HepG2 (cell line): ENCODE data around the gene PIGW. TPM values are rescaled to one million over a fixed set of nuclear protein-coding genes. Genes with fewer than 3 reads are reported as not detected.

Experiments used
- CBX2 ChIP-seq, 2 experiments: fragments of 200-600 bp in 1 of 2; sonication (generic); formaldehyde crosslinking in 1 of 2; IDR thresholded peaks; 2 replicates each; pipeline versions ENCODE4 v1.7.0 to v1.8.1; 2018 to 2022; ENCODE audit warnings: low read depth in 2 of 2, low read length in 1 of 2, mild to moderate bottlenecking in 1 of 2, missing genetic modification reagents in 1 of 2
- CENPX ChIP-seq: sonication (generic); formaldehyde crosslinking; IDR thresholded peaks from 2 replicates; pipeline ENCODE4 v1.9.0; 2021; ENCODE audit warnings: mild to moderate bottlenecking, missing genetic modification reagents, moderate library complexity
- CHD4 ChIP-seq: fragments of 200-600 bp; sonication (generic); IDR thresholded peaks from 2 replicates; pipeline ENCODE4 v1.7.0; 2017; ENCODE audit warnings: mild to moderate bottlenecking, low read length, borderline replicate concordance
- DPF2 ChIP-seq: sonication (generic); formaldehyde crosslinking; IDR thresholded peaks from 2 replicates; pipeline ENCODE4 v1.4.0; 2020; ENCODE audit warnings: mild to moderate bottlenecking, low read depth, missing genetic modification reagents, borderline replicate concordance
- DZIP1 ChIP-seq: sonication (generic); formaldehyde crosslinking; IDR thresholded peaks from 2 replicates; pipeline ENCODE4 v1.5.0; 2020; ENCODE audit warnings: mild to moderate bottlenecking, missing genetic modification reagents
- IRF1 ChIP-seq: sonication (generic); formaldehyde crosslinking; IDR thresholded peaks from 2 replicates; pipeline ENCODE4 v1.4.0; 2020; ENCODE audit warnings: low read depth, mild to moderate bottlenecking, missing genetic modification reagents
- NCOR1 ChIP-seq: fragments of 200-600 bp; sonication (generic); IDR thresholded peaks from 2 replicates; pipeline ENCODE4 v1.7.0; 2017; ENCODE audit warnings: antibody characterized with exemption, low read length, borderline replicate concordance
- POLR2AphosphoS2 ChIP-seq: IDR thresholded peaks from 2 replicates; pipeline ENCODE4 v1.6.1; 2011; ENCODE audit warnings: low read depth, low read length, improper control_type of control experiment
- PPARG ChIP-seq: conservative IDR thresholded peaks from 2 replicates; pipeline ENCODE4 v1.6.1; 2016; ENCODE audit warnings: missing biosample characterization, missing genetic modification reagents
- SNAPC2 ChIP-seq: sonication (generic); formaldehyde crosslinking; IDR thresholded peaks from 2 replicates; pipeline ENCODE4 v1.8.1; 2022; ENCODE audit warnings: mild to moderate bottlenecking, missing genetic modification reagents
- TFAP4 ChIP-seq: sonication (generic); IDR thresholded peaks from 2 replicates; pipeline ENCODE4 v1.6.1; 2016; ENCODE audit warnings: low read depth, borderline replicate concordance
- THYN1 ChIP-seq: sonication (generic); formaldehyde crosslinking; IDR thresholded peaks from 2 replicates; pipeline ENCODE4 v1.8.1; 2023; ENCODE audit warnings: low read depth, mild to moderate bottlenecking, moderate library complexity, missing genetic modification reagents, borderline replicate concordance
- TIGD3 ChIP-seq: sonication (generic); formaldehyde crosslinking; IDR thresholded peaks from 2 replicates; pipeline ENCODE4 v1.5.1; 2020; ENCODE audit warnings: mild to moderate bottlenecking, missing genetic modification reagents, borderline replicate concordance
- ZBTB46 ChIP-seq: sonication (generic); formaldehyde crosslinking; IDR thresholded peaks from 2 replicates; pipeline ENCODE4 v1.4.0; 2020; ENCODE audit warnings: mild to moderate bottlenecking, missing genetic modification reagents, borderline replicate concordance
- ZFP41 ChIP-seq: sonication (generic); formaldehyde crosslinking; IDR thresholded peaks from 2 replicates; pipeline ENCODE4 v1.4.0; 2020; ENCODE audit warnings: mild to moderate bottlenecking, missing genetic modification reagents, borderline replicate concordance
- ZNF30 ChIP-seq: sonication (generic); formaldehyde crosslinking; IDR thresholded peaks from 2 replicates; pipeline ENCODE4 v1.5.0; 2020; ENCODE audit warnings: mild to moderate bottlenecking, missing genetic modification reagents
- ZNF562 ChIP-seq: sonication (generic); formaldehyde crosslinking; IDR thresholded peaks from 2 replicates; pipeline ENCODE4 v1.8.0; 2022; ENCODE audit warnings: missing genetic modification reagents, borderline replicate concordance
- ZNF619 ChIP-seq: sonication (generic); formaldehyde crosslinking; IDR thresholded peaks from 2 replicates; pipeline ENCODE4 v1.4.0; 2020; ENCODE audit warnings: mild to moderate bottlenecking, missing genetic modification reagents
- ZNF652 ChIP-seq: IDR thresholded peaks from 2 replicates; pipeline ENCODE4 v1.6.1; 2016; ENCODE audit warnings: low read depth, borderline replicate concordance
- ZNF850 ChIP-seq: sonication (generic); formaldehyde crosslinking; conservative IDR thresholded peaks from 2 replicates; pipeline ENCODE4 v1.9.0; 2021; ENCODE audit warnings: mild to moderate bottlenecking, missing genetic modification reagents
- polyA plus RNA-seq, 8 experiments: library from polyadenylated mRNA; depleted of rRNA in 3 of 8; stranded (reverse) in 7 of 8; unstranded in 1 of 8; fragments of >200 nt; fragmentation: Illumina TruSeq in 4 of 8; extraction: Trizol in 4 of 8; gene quantifications; 2 replicates each; pipeline versions ENCODE4 v1.2.1 to v1.2.3, GENCODE V29; 2011 to 2016; ENCODE audit warnings: low read depth in 4 of 8, missing spikeins in 1 of 8, mixed read lengths in 1 of 8; ENCODE audit not compliant: insufficient read depth in 1 of 8
- total RNA-seq, 5 experiments: library from RNA; depleted of rRNA; stranded (reverse); fragments of >200 nt; fragmentation: Illumina TruSeq; extraction: Trizol; gene quantifications; 2 replicates each; pipeline ENCODE4 v1.2.3, GENCODE V29; 2016; ENCODE audit warnings: low read depth in 1 of 5

Gene PIGW
- total and polyA plus RNA-seq, 2 of the 13 experiments (the other 11 are each of a cell fraction or from before 2014, with no cell fraction given): 9.0 to 24.0 TPM

- no peak for TF ChIP-seq DPF2 (CRISPR knock-in tag)
- peak; percentile 81; the same call in 1 of the 2 replicates for TF ChIP-seq ZFP41 (CRISPR knock-in tag)
- 0 out of 2 replicates have a peak, but pooled peaks have one; percentile 37 for TF ChIP-seq SNAPC2 (CRISPR knock-in tag)
- TF ChIP-seq THYN1 (CRISPR knock-in tag): 0 out of 2 replicates have a peak, but pooled peaks have one; percentile 24
- no peak for TF ChIP-seq ZNF652
- peak; percentile 57; the same call in 1 of the 2 replicates for TF ChIP-seq IRF1 (CRISPR knock-in tag)
- no peak for TF ChIP-seq ZBTB46
- no peak for TF ChIP-seq ZNF562 (CRISPR knock-in tag)
- TF ChIP-seq NCOR1: no peak; the same call in 1 of the 2 replicates
- peak; percentile 76; the same call in 1 of the 2 replicates for TF ChIP-seq ZNF619 (CRISPR knock-in tag)
- TF ChIP-seq DZIP1 (CRISPR knock-in tag): no peak; the same call in 1 of the 2 replicates
- TF ChIP-seq TFAP4: peak; percentile 66; the same call in 1 of the 2 replicates
- TF ChIP-seq ZNF850: no peak
- TF ChIP-seq POLR2AphosphoS2: peak; percentile 71; the same call in 1 of the 2 replicates
- no peak for TF ChIP-seq CENPX (CRISPR knock-in tag)
- no peak for TF ChIP-seq CBX2 (IDR thresholded peaks at IDR 0.05; ENCODE audit: low read depth, low read length)
- TF ChIP-seq CBX2 (CRISPR knock-in tag; IDR thresholded peaks at IDR 0.05; ENCODE audit: low read depth): no peak
- TF ChIP-seq ZNF30 (CRISPR knock-in tag): peak; percentile 63; the same call in 1 of the 2 replicates
- peak; percentile 39; the same call in 1 of the 2 replicates for TF ChIP-seq TIGD3 (CRISPR knock-in tag)
- TF ChIP-seq PPARG (CRISPR knock-in tag): no peak; the same call in 1 of the 2 replicates
- no peak for TF ChIP-seq CHD4
Observed at GRCh38 chr17:36534840-36535668, at the start of gene PIGW, which contains the start of gene MYO19 (continued).
